Measurements from ENCODE around the gene PGAP6.
"Not testable (repeated sequence)": the region's sequence is repeated elsewhere in the genome, so short reads cannot be mapped to it uniquely, and the experiment has no call there.

PGAP6 gene

GRCh38 chr16:368388-369158, 13.2 kb downstream of the PGAP6 start:
- in situ Hi-C loops (cut with MboI; ENCODE audit: low sequenced_read_pairs), result no loop called here

GRCh38 chr16:367333-367903, 14.4 kb downstream of the PGAP6 start:
- in situ Hi-C loops (cut with MboI; ENCODE audit: low sequenced_read_pairs), result no loop called here

GRCh38 chr16:366476-366875, 15.3 kb downstream of the PGAP6 start:
- in situ Hi-C loops (cut with MboI; ENCODE audit: low sequenced_read_pairs), result no loop called here

- in situ Hi-C loops (cut with MboI; ENCODE audit: low sequenced_read_pairs), result no loop called here
These were observed 16.9 kb downstream of the PGAP6 start for GRCh38 chr16:364595-365491.

- in situ Hi-C loops (cut with MboI; ENCODE audit: low sequenced_read_pairs), result no loop called here
These were observed 17.9 kb downstream of the PGAP6 start for GRCh38 chr16:363766-364490.

- in situ Hi-C loops (cut with MboI; ENCODE audit: low sequenced_read_pairs), result no loop called here
These were observed 18.5 kb downstream of the PGAP6 start for GRCh38 chr16:363110-363765.

GRCh38 chr16:362702-362999, 19.1 kb downstream of the PGAP6 start:
- in situ Hi-C loops (cut with MboI; ENCODE audit: low sequenced_read_pairs), result not testable (repeated sequence)

- in situ Hi-C loops (cut with MboI; ENCODE audit: low sequenced_read_pairs), result no loop called here
These were observed 19.7 kb downstream of the PGAP6 start for GRCh38 chr16:361872-362701.

- in situ Hi-C loops (cut with MboI; ENCODE audit: low sequenced_read_pairs), result no loop called here
These were observed 20.4 kb downstream of the PGAP6 start for GRCh38 chr16:361341-361871.

GRCh38 chr16:360698-361336, 21.0 kb downstream of the PGAP6 start:
- in situ Hi-C loops (cut with MboI; ENCODE audit: low sequenced_read_pairs), result no loop called here

GRCh38 chr16:359871-360697, 21.7 kb downstream of the PGAP6 start:
- in situ Hi-C loops (cut with MboI; ENCODE audit: low sequenced_read_pairs), result loop anchor here (10.0 kb wide), 1 partner anchor 135 kb away; the partner anchor contains the start of gene LUC7L

- in situ Hi-C loops (cut with MboI; ENCODE audit: low sequenced_read_pairs), result loop anchor here (10.0 kb wide), 1 partner anchor 134 kb away; the partner anchor contains the start of gene LUC7L
These were observed 22.6 kb downstream of the PGAP6 start for GRCh38 chr16:359067-359763.

GRCh38 chr16:356741-357140, 25.0 kb downstream of the PGAP6 start:
- in situ Hi-C loops (cut with MboI; ENCODE audit: low sequenced_read_pairs), result loop anchor here (10.0 kb wide), 1 partner anchor 132 kb away; the partner anchor contains the start of gene LUC7L

- in situ Hi-C loops (cut with MboI; ENCODE audit: low sequenced_read_pairs), result loop anchor here (10.0 kb wide), 1 partner anchor 130 kb away; the partner anchor contains the start of gene LUC7L
These were observed 26.8 kb downstream of the PGAP6 start for GRCh38 chr16:354971-355461.

GRCh38 chr16:354291-354881, 27.4 kb downstream of the PGAP6 start:
- in situ Hi-C loops (cut with MboI; ENCODE audit: low sequenced_read_pairs), result loop anchor here (10.0 kb wide), 1 partner anchor 130 kb away; the partner anchor contains the start of gene LUC7L
